ENCODE data around the gene MMP7. TPM values are rescaled to one million over a fixed set of nuclear protein-coding genes. Genes with fewer than 3 reads are reported as not detected.

MMP7 gene
- total and polyA plus RNA-seq, 12 donors: 0.10 to 3.4 TPM; not detected in 10

GRCh38 chr11:102499151-102499550 lies 31.4 kb downstream of the MMP7 start:
- ATAC-seq: no peak
- Histone ChIP-seq H3K36me3 (no peaks in the 10 kb centered on the region), H3K4me3 (no peak overlapping the region), H3K27me3 (peaks cover 0 to 23% (median 0%) of the 10 kb centered on the region in 7 donors), H3K4me1 (peaks cover 0 to 6% (median 0%) of the 10 kb centered on the region in 9 donors), H3K9me3 (no peaks in the 10 kb centered on the region), H3K27ac (no peak overlapping the region)
- 81 to 84% methylated on average over 3 of the region's 3 CpGs for WGBS, 2 donors
- intact Hi-C loops (cut with DNase I): loop anchor here in 8 of 10 donors (5.0 to 10.0 kb wide), 6 partner anchors 107 to 214 kb away; no protein-coding TSS in a partner anchor
- no peak for TF ChIP-seq CTCF (IDR thresholded peaks at IDR 0.05)
- DNase-seq: no peak

- H3K27ac ChIP-seq: no peak overlapping the region
- intact Hi-C loops (cut with DNase I): loop anchor here in 8 of 10 donors (5.0 to 10.0 kb wide), 6 partner anchors 105 to 212 kb away; no protein-coding TSS in a partner anchor
These were observed 33.5 kb downstream of the MMP7 start for GRCh38 chr11:102497061-102497460.

GRCh38 chr11:102495161-102496042 lies 35.1 kb downstream of the MMP7 start:
- 32 to 35% methylated on average over 12 of the region's 12 CpGs for WGBS, 2 donors
- Histone ChIP-seq H3K9me3 (no peaks in the 10 kb centered on the region), H3K4me1 (peaks cover 0 to 6% (median 0%) of the 10 kb centered on the region in 9 donors), H3K4me3 (no peak overlapping the region), H3K27ac (no peak overlapping the region), H3K27me3 (peaks cover 0 to 29% (median 0%) of the 10 kb centered on the region in 7 donors), H3K36me3 (no peaks in the 10 kb centered on the region)
- DNase-seq (peak in 1 of 2 donors; percentile 60), ATAC-seq (peak in 7 of 8 donors; percentile 67 to 83 (median 76))
- TF ChIP-seq CTCF (IDR thresholded peaks at IDR 0.05): peak; percentile 36 to 84 (median 72)
- intact Hi-C loops (cut with DNase I): loop anchor here (1.0 to 10.0 kb wide), 12 partner anchors 103 to 211 kb away; no protein-coding TSS in a partner anchor

More at GRCh38 chr11:102497061-102497460, 33.5 kb downstream of the MMP7 start:
- H3K4me3 ChIP-seq: no peak overlapping the region
- DNase-seq: no peak
- TF ChIP-seq CTCF (IDR thresholded peaks at IDR 0.05): no peak
- no peaks in the 10 kb centered on the region for H3K36me3 ChIP-seq
- 92 to 96% methylated on average over 3 to 4 of the region's 4 CpGs for WGBS, 2 donors
- peaks cover 0 to 23% (median 0%) of the 10 kb centered on the region in 7 donors for H3K27me3 ChIP-seq
- no peak for ATAC-seq
- no peaks in the 10 kb centered on the region for H3K9me3 ChIP-seq
- H3K4me1 ChIP-seq: peaks cover 0 to 6% (median 0%) of the 10 kb centered on the region in 9 donors

GRCh38 chr11:102494216-102494615 lies 36.3 kb downstream of the MMP7 start:
- ATAC-seq (no peak), DNase-seq (no peak)
- intact Hi-C loops (cut with DNase I): loop anchor here in 8 of 10 donors (2.0 to 10.0 kb wide), 8 partner anchors 92 to 209 kb away; no protein-coding TSS in a partner anchor
- H3K27ac ChIP-seq: no peak overlapping the region
- WGBS, 2 donors: 87 to 91% methylated on average over 6 of the region's 6 CpGs
- no peak overlapping the region for H3K4me3 ChIP-seq
- peaks cover 0 to 29% (median 0%) of the 10 kb centered on the region in 7 donors for H3K27me3 ChIP-seq
- H3K9me3 ChIP-seq: no peaks in the 10 kb centered on the region
- no peak for TF ChIP-seq CTCF (IDR thresholded peaks at IDR 0.05)
- H3K4me1 ChIP-seq: peaks cover 0 to 6% (median 0%) of the 10 kb centered on the region in 9 donors
- H3K36me3 ChIP-seq: no peaks in the 10 kb centered on the region
